GM19438 (cell line): ENCODE measurements around the gene SOX8.

Source experiments
- ATAC-seq: cut with Tn5 transposase; IDR thresholded peaks from one replicate; pipeline ENCODE4 v1.9.1; 2021; ENCODE audit warnings: low read depth; ENCODE audit not compliant: unreplicated experiment

Gene SOX8

GRCh38 chr16:1002399-1003166 lies 21.0 kb downstream of the SOX8 start:
- no peak for ATAC-seq

DNA sequence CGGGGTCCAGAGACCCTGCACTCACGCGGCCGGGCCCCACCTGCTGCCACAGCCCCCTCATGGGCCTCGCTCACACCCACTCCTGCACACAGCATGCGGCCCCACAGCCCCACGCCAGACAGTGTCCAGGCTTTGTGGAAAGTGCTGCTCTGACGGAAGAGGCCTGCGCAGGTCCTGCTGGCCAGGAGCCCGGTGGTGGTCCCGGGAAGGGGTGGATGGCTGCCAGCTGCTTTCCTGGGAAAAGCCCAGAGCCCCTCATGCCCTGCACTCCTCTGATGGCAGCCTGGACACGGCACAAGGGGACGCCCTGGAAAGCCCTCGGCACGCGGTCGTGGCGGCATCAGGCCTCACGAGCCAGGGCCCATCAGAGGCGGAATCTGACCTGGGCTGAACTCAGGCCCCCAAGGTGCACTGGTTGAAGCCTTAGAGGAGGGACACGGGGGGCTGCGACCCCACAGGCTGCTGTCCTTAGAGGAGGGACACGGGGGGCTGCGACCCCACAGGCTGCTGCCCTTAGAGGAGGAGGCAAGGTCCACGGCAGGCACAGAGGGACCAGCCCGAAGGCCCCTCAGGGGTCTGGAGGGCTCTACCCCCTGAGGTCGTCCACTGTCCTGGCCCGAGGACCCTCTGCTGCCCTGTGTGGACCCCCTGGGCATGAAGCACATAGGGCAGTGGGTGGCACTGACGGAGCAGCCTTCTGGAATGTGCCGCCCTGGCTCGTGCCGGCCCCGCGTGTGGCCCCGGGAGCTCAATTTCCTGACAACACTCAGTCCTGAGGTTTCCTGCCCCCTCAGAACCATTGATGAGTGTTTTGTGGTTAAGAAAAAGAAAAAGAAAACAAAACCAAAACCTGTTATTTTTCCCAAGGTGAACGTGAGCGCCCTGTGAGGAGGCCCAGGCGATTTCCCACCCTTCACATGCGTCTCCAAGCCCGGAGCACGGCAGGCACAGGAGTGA lies 22.1 kb downstream of the SOX8 start:
- no peak for ATAC-seq

GRCh38 chr16:1005286-1005685 lies 23.7 kb downstream of the SOX8 start:
- ATAC-seq, result no peak

DNA sequence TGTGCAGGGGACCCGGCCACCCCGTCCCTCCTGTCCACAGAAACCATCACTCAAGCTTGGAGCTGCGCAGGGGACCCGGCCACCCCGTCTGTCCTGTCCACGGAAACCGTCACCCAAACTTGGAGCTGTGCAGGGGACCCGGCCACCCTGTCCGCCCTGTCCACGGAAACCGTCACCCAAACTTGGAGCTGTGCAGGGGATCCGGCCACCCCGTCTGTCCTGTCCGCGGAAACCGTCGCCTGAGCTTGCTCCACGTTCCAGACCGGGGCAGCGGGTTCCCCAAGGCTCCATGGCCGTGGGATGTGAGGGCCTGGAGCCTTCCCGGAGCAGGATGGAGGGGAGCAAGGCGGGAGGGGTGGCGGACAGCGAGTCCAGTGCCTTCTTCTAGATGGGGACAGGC lies 25.2 kb downstream of the SOX8 start:
- ATAC-seq, result no peak

- ATAC-seq, result no peak
Observed at GRCh38 chr16:1007284-1007850, 25.8 kb downstream of the SOX8 start.

DNA sequence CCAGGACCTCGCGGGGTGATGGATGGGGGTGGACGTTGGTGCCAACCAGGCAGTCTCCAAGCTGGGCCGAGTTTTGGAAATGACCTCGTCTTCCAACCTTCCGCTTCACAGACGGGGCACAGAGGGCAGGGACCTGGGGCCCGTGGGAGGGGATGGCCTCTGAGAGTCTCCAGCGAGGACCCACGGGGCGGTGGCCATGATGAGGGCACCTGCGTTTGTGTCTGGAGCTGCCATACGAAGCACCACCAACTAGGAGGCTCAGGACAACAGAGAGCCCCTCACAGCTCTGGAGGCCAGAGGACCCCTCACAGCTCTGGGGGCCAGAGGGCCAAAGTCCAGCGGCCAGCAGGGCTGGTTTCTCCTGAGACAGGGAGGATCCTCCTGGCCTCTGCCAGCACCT lies 26.5 kb downstream of the SOX8 start:
- ATAC-seq, result no peak

DNA sequence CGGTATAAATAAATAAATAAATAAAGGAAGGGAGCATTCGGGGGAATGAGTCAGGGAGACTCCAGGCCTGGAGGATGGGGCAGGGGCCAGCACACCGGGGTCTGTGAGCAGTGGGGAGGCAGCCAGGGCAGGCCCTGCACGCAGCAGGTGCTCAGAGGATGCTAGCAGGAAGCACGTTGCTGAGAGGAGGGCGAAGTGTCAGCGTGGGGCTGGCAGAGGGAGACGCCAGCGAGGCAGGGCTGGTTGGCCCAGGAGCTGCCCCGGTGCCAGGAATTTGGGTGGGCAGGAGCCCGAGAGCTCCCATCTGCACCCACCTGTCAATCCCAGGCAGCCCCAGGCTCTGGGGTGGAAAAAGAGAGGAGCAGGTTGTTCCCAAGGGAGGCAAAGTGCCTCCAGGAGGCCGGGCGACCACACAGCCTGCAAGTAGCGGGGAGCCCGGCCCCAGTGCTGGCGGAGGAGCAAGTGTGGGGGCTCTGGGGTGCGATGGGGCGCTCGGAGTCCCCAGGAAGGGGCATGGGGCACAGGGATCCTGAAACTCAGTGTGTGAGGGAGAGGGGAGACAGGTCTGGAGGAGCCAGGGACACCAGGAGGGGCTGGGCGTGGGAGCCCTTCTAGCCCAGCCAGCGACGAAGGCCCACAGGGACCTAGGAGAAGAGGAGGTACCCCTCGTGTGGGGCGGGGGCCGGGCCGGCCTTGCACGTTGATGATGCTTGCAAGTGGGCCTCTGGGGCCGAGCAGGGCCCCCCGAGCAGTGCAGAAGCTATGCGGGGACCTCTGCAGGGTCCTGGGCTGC lies 28.0 kb downstream of the SOX8 start:
- no peak for ATAC-seq

GRCh38 chr16:1010251-1010650 lies 28.7 kb downstream of the SOX8 start:
- ATAC-seq, result no peak

- ATAC-seq, result no peak
Observed at GRCh38 chr16:1010815-1011214, 29.2 kb downstream of the SOX8 start.

DNA sequence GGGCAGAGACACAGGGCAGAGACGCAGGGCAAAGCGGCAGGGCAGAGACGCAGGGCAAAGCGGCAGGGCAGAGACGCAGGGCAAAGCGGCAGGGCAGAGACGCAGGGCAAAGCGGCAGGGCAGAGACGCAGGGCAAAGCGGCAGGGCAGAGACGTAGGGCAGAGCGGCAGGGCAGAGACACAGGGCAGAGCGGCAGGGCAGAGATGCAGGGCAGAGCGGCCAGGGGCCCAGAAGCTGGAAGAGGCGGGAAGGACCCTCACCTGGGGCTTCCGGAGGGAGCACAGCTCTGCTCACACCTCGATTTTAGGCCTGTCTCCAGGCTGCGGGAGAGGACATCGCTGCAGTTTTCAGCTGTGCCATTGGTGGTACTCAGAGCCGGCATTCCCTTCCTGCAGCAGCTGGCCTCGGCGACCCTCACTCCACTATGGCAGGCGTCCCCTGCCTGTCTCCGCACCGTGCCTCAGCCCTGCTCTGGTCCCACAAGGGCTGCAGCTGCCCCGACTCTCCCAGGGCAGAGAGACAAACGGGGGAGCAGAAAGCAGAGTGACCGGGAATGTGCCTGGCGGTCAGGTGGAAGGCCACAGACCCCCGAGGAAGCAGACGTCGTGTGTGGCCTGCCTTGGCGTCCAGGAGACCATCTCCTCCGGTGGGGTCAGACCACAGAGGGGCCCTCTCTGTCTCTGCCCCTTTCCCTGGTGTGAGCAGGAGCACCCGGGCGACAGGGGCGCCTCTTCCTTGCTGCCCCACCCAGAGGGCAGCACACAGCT lies 29.9 kb downstream of the SOX8 start:
- ATAC-seq, result no peak

GRCh38 chr16:1012135-1012534 lies 30.6 kb downstream of the SOX8 start:
- ATAC-seq, result no peak

GRCh38 chr16:1012722-1013592 lies 31.4 kb downstream of the SOX8 start:
- ATAC-seq, result no peak

DNA sequence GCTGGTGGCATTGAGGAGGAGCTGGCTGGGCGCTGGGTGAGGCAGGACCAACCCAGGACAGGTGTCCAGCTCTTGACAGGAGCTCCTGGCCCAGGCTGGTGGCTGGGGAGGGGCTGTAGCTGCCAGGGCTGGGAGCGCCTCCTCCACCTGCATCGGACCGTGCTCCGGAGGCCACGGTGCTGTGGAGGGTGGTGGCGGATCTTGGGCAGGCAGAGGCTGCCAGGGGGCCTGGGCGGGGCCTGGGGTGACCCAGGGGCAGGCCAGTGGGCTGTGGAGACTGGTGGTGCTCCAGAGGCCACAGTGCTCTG lies 32.0 kb downstream of the SOX8 start:
- ATAC-seq, result no peak

- ATAC-seq, result no peak
Observed at GRCh38 chr16:1014221-1014620, 32.7 kb downstream of the SOX8 start.

- no peak for ATAC-seq
Observed at GRCh38 chr16:1014771-1015495, 33.4 kb downstream of the SOX8 start.

DNA sequence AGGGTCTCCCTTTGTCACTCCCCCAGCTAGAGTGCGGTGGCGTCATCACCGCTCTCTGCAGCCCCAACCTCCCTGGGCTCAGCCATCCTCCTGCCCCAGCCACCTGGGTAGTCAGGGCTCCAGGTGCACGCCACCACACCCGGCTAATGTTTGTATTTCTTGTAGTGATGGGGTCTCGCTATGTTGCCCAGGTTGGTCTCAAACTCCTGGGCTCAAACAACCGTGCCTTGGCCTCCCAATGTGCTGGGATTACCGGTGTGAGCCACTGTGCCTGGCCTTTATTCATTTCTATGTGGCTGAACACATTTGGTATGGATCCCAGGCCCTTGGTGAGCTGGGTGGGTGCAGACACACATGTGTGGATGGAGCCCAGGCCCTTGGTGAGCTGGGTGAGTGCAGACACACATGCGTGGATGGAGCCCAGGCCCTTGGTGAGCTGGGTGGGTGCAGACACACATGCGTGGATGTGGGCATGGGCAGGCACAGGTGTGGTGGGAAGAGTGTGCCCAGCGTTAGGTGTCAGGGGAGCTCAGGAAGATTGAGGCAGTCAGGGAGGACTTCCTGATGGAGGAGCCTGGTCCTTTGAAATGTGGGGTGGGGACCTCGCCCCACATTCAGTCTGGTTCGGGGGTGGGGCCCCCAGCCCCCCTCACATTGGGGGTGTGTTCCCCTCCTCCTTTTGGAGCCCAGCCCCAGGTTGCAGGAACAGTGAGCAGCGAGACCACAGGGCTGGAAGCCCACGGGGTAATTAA lies 37.1 kb downstream of the SOX8 start:
- no peak for ATAC-seq

GRCh38 chr16:1019231-1020090 lies 37.9 kb downstream of the SOX8 start:
- no peak for ATAC-seq
